SK-N-SH (cell line): Measurements from ENCODE around the gene ADGRB2. TPM values are rescaled to one million over a fixed set of nuclear protein-coding genes. Genes with fewer than 3 reads are reported as not detected.

Experiments
- CTCF ChIA-PET: fragments of 300-600, 350-600 bp; formaldehyde crosslinking; extraction: SDS; loops from one replicate; lab custom pipeline; 2021; lab: Yijun Ruan, JAX
- POLR2A ChIA-PET: fragments of 350-600 bp; sonication (Branson Sonifier 250); formaldehyde crosslinking; extraction: SDS; loops from one replicate; lab custom pipeline; 2020; ENCODE audit warnings: antibody characterized with exemption, inconsistent platforms; lab: Yijun Ruan, JAX
- DNase-seq: peaks from one replicate; pipeline ENCODE4 v3.0.0; 2012
- H2AFZ ChIP-seq: fragments of 200-600 bp; sonication (generic); 2 replicates; pipeline ENCODE4 v1.8.1; 2016; ENCODE audit warnings: antibody characterized with exemption, mild to moderate bottlenecking, low read depth
- H3F3A ChIP-seq: fragments of 200-600 bp; sonication (generic); replicated peaks from 2 replicates; pipeline ENCODE3; 2016; ENCODE audit warnings: antibody characterized with exemption, mild to moderate bottlenecking; ENCODE audit not compliant: insufficient read depth
- H3K27ac ChIP-seq, 2 experiments: fragments of 200-500 bp in 1 of 2; fragments of 200-600 bp in 1 of 2; sonication (Bioruptor generic) in 1 of 2; sonication (generic), shearing (Covaris generic) in 1 of 2; 2 replicates each; pipeline versions ENCODE4 v1.5.1 to v1.6.1; 2014 to 2016; ENCODE audit warnings: low read depth in 2 of 2, inconsistent platforms in 1 of 2, low read length in 1 of 2, mild to moderate bottlenecking in 1 of 2, mixed read lengths in 1 of 2
- H3K27me3 ChIP-seq: fragments of 200-600 bp; sonication (generic), shearing (Covaris generic); 2 replicates; pipeline ENCODE4 v1.6.1; 2016; ENCODE audit warnings: mixed run types; ENCODE audit not compliant: insufficient read depth
- H3K36me3 ChIP-seq, 2 experiments: fragments of 200-500 bp in 1 of 2; fragments of 200-600 bp in 1 of 2; sonication (Bioruptor generic) in 1 of 2; sonication (generic) in 1 of 2; replicated peaks in 1 of 2; 2 replicates each; pipeline versions ENCODE3 to v1.5.1; 2014 to 2016; ENCODE audit warnings: low read length in 1 of 2, mild to moderate bottlenecking in 1 of 2; ENCODE audit not compliant: insufficient read depth in 2 of 2, control insufficient read depth in 1 of 2
- H3K4me1 ChIP-seq, 2 experiments: fragments of 200-500 bp in 1 of 2; fragments of 200-600 bp in 1 of 2; sonication (Bioruptor generic) in 1 of 2; sonication (generic), shearing (Covaris generic) in 1 of 2; 2 replicates each; pipeline versions ENCODE4 v1.5.1 to v1.6.1; 2014 to 2016; ENCODE audit warnings: low read depth in 1 of 2, low read length in 1 of 2, mixed run types in 1 of 2; ENCODE audit not compliant: insufficient read depth in 2 of 2, control insufficient read depth in 1 of 2
- H3K4me2 ChIP-seq: fragments of 200-600 bp; sonication (generic), shearing (Covaris generic); 2 replicates; pipeline ENCODE4 v1.6.1; 2017; ENCODE audit warnings: mixed run types
- H3K4me3 ChIP-seq, 2 experiments: fragments of 200-500 bp in 1 of 2; fragments of 200-600 bp in 1 of 2; sonication (Bioruptor generic) in 1 of 2; sonication (generic), shearing (Covaris generic) in 1 of 2; 2 replicates each; pipeline versions ENCODE4 v1.5.1 to v1.8.1; 2014 to 2016; ENCODE audit warnings: low read depth in 2 of 2, inconsistent platforms in 1 of 2, low read length in 1 of 2, mild to moderate bottlenecking in 1 of 2, mixed read lengths in 1 of 2, moderate library complexity in 1 of 2
- H3K79me2 ChIP-seq: fragments of 200-600 bp; sonication (generic); 2 replicates; pipeline ENCODE4 v1.8.1; 2017; ENCODE audit warnings: mild to moderate bottlenecking; ENCODE audit not compliant: insufficient read depth
- H3K9ac ChIP-seq: fragments of 200-600 bp; sonication (generic); 2 replicates; pipeline ENCODE4 v1.6.1; 2017; ENCODE audit warnings: mixed run types
- H3K9me2 ChIP-seq: fragments of 200-600 bp; sonication (generic); 2 replicates; pipeline ENCODE4 v1.6.1; 2017; ENCODE audit warnings: mixed run types
- H3K9me3 ChIP-seq: fragments of 200-600 bp; sonication (generic); 2 replicates; pipeline ENCODE4 v1.6.1; 2017; ENCODE audit warnings: mixed run types, mild to moderate bottlenecking, moderate library complexity
- H4K20me1 ChIP-seq: fragments of 200-600 bp; sonication (generic); 2 replicates; pipeline ENCODE4 v1.6.1; 2017; ENCODE audit warnings: mild to moderate bottlenecking, mixed run types; ENCODE audit not compliant: insufficient read depth
- EZH2phosphoT487 ChIP-seq: fragments of 200-600 bp; sonication (generic); IDR thresholded peaks from 2 replicates; pipeline ENCODE4 v1.6.1; 2017; ENCODE audit warnings: low read depth, mixed run types, mild to moderate bottlenecking, antibody characterized with exemption, moderate library complexity, borderline replicate concordance
- FOXJ3 ChIP-seq: sonication (generic); formaldehyde crosslinking; IDR thresholded peaks from 2 replicates; pipeline ENCODE4 v1.5.1; 2020; ENCODE audit warnings: mild to moderate bottlenecking, missing genetic modification reagents
- FOXM1 ChIP-seq: IDR thresholded peaks from 2 replicates; pipeline ENCODE4 v1.4.0; 2012; ENCODE audit warnings: low read depth, mild to moderate bottlenecking
- GABPA ChIP-seq: IDR thresholded peaks from 2 replicates; pipeline ENCODE4 v1.4.0; 2012; ENCODE audit warnings: low read depth, mild to moderate bottlenecking
- IRF3 ChIP-seq: fragments of 150-350 bp; IDR thresholded peaks from 2 replicates; pipeline ENCODE4 v1.6.1; 2016; ENCODE audit warnings: mild to moderate bottlenecking, low read depth, low read length
- PBX3 ChIP-seq: IDR thresholded peaks from 2 replicates; pipeline ENCODE4; 2012
- RAD21 ChIP-seq: IDR thresholded peaks from 2 replicates; pipeline ENCODE4 v1.6.1; 2012; ENCODE audit warnings: mild to moderate bottlenecking, low read length
- RCOR1 ChIP-seq: fragments of 150-350 bp; IDR thresholded peaks from 2 replicates; pipeline ENCODE4 v1.6.1; 2017; ENCODE audit warnings: antibody characterized with exemption, low read length
- SIN3A ChIP-seq: IDR thresholded peaks from 2 replicates; pipeline ENCODE4 v1.6.1; 2012; ENCODE audit warnings: low read depth, mild to moderate bottlenecking, low read length, moderate library complexity, borderline replicate concordance
- SMC3 ChIP-seq: IDR thresholded peaks from 2 replicates; pipeline ENCODE4 v1.6.1; 2012; ENCODE audit warnings: low read depth, low read length, improper control_type of control experiment
- TAF1 ChIP-seq: IDR thresholded peaks from 2 replicates; pipeline ENCODE4 v1.6.1; 2012; ENCODE audit warnings: low read depth, mild to moderate bottlenecking, low read length, moderate library complexity, borderline replicate concordance
- TCF12 ChIP-seq: IDR thresholded peaks from 2 replicates; pipeline ENCODE4 v1.4.0; 2012
- WGBS: methylation state at CpG from one replicate; pipeline ENCODE4 v1.1.6; 2017; ENCODE audit warnings: low lambda C conversion rate; 5-methylcytosine and 5-hydroxymethylcytosine counted together
- polyA plus RNA-seq, 3 experiments: library from polyadenylated mRNA; depleted of rRNA; stranded (reverse); fragments of >200 nt; gene quantifications; 2 replicates each; pipeline ENCODE4 v1.2.3, GENCODE V29; 2012
- TF ChIP-seq, protein P1 (sequence below): IDR thresholded peaks from 2 replicates; pipeline ENCODE4 v1.6.1; 2012; ENCODE audit warnings: mild to moderate bottlenecking, low read depth, low read length, moderate library complexity
- TF ChIP-seq, protein P2 (sequence below): IDR thresholded peaks from 2 replicates; pipeline ENCODE4 v1.4.0; 2012; ENCODE audit warnings: low read depth, borderline replicate concordance

The ADGRB2 gene
- polyA plus RNA-seq, 1 of the 3 experiments (the other 2 are of a cell fraction): 13.0 TPM

GRCh38 chr1:31689379-31689778 is 74.8 kb downstream of the ADGRB2 start:
- ChIA-PET CTCF (interaction anchor here (1.0 kb wide), 1 partner anchor 16 kb away, joined by 3 read pairs; no protein-coding TSS in a partner anchor), POLR2A (no interaction called here)
- Histone ChIP-seq H3K9me2 (no peaks in the 10 kb centered on the region), H3K4me3 (no peak overlapping the region), H4K20me1 (no peaks in the 10 kb centered on the region), H3K4me1 (peaks cover 18 to 21% of the 10 kb centered on the region in 2 experiments; a peak in 3 of 4 replicates), H3K9me3 (no peaks in the 10 kb centered on the region), H3K36me3 (no peaks in the 10 kb centered on the region), H3K27ac (peak overlapping the region in 1 of 2 experiments; percentile 85; a peak in 2 of 4 replicates), H3K27me3 (no peaks in the 10 kb centered on the region), H3F3A (peaks cover 3% of the 10 kb centered on the region), H3K9ac (peak overlapping the region; percentile 69; the same call in 1 of the 2 replicates), H3K79me2 (no peaks in the 10 kb centered on the region), H3K4me2 (peak overlapping the region; percentile 76), H2AFZ (no peak overlapping the region)
- no CpG with 5 or more reads among the region's 2 CpGs for WGBS
- no peak for DNase-seq
- TF ChIP-seq TAF1: no peak
- TF ChIP-seq, protein P1, sequence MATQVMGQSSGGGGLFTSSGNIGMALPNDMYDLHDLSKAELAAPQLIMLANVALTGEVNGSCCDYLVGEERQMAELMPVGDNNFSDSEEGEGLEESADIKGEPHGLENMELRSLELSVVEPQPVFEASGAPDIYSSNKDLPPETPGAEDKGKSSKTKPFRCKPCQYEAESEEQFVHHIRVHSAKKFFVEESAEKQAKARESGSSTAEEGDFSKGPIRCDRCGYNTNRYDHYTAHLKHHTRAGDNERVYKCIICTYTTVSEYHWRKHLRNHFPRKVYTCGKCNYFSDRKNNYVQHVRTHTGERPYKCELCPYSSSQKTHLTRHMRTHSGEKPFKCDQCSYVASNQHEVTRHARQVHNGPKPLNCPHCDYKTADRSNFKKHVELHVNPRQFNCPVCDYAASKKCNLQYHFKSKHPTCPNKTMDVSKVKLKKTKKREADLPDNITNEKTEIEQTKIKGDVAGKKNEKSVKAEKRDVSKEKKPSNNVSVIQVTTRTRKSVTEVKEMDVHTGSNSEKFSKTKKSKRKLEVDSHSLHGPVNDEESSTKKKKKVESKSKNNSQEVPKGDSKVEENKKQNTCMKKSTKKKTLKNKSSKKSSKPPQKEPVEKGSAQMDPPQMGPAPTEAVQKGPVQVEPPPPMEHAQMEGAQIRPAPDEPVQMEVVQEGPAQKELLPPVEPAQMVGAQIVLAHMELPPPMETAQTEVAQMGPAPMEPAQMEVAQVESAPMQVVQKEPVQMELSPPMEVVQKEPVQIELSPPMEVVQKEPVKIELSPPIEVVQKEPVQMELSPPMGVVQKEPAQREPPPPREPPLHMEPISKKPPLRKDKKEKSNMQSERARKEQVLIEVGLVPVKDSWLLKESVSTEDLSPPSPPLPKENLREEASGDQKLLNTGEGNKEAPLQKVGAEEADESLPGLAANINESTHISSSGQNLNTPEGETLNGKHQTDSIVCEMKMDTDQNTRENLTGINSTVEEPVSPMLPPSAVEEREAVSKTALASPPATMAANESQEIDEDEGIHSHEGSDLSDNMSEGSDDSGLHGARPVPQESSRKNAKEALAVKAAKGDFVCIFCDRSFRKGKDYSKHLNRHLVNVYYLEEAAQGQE: no peak
- no peak for TF ChIP-seq GABPA
- TF ChIP-seq, protein P2, sequence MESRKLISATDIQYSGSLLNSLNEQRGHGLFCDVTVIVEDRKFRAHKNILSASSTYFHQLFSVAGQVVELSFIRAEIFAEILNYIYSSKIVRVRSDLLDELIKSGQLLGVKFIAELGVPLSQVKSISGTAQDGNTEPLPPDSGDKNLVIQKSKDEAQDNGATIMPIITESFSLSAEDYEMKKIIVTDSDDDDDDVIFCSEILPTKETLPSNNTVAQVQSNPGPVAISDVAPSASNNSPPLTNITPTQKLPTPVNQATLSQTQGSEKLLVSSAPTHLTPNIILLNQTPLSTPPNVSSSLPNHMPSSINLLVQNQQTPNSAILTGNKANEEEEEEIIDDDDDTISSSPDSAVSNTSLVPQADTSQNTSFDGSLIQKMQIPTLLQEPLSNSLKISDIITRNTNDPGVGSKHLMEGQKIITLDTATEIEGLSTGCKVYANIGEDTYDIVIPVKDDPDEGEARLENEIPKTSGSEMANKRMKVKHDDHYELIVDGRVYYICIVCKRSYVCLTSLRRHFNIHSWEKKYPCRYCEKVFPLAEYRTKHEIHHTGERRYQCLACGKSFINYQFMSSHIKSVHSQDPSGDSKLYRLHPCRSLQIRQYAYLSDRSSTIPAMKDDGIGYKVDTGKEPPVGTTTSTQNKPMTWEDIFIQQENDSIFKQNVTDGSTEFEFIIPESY: no peak
- TF ChIP-seq IRF3: no peak
- no peak for TF ChIP-seq EZH2phosphoT487
- no peak for TF ChIP-seq TCF12
- no peak for TF ChIP-seq FOXM1
- no peak for TF ChIP-seq SMC3
- no peak for TF ChIP-seq FOXJ3 (CRISPR knock-in tag)
- TF ChIP-seq SIN3A: no peak
- TF ChIP-seq PBX3: no peak
- TF ChIP-seq RAD21: no peak
- no peak for TF ChIP-seq RCOR1
